Mesenchymal stem cell (in vitro differentiated cells and primary cell): ENCODE results near the gene HCRTR1.
A peak's percentile ranks its signal among the peaks of the same experiment; 100 is the strongest.

Experiments
- DNase-seq: peaks from one replicate; pipeline ENCODE4 v3.0.0-alpha.2; 2013
- H2AFZ ChIP-seq: one replicate; pipeline ENCODE4 v1.6.1; 2013; ENCODE audit warnings: low read depth, mild to moderate bottlenecking, control low read depth, inconsistent platforms, low read length, moderate library complexity
- H2AK5ac ChIP-seq: 2 replicates; pipeline ENCODE4 v1.6.1; 2013; ENCODE audit warnings: low read length, moderate library complexity, mild to moderate bottlenecking, inconsistent platforms; ENCODE audit not compliant: severe bottlenecking
- H2BK120ac ChIP-seq: one replicate; pipeline ENCODE4 v1.6.1; 2013; ENCODE audit warnings: low read depth, mild to moderate bottlenecking, inconsistent platforms, low read length, moderate library complexity
- H2BK12ac ChIP-seq, 2 experiments: one replicate each; pipeline ENCODE4 v1.6.1; 2013; ENCODE audit warnings: inconsistent platforms in 2 of 2, low read length in 2 of 2, mild to moderate bottlenecking in 2 of 2, moderate library complexity in 2 of 2, control low read depth in 1 of 2
- H2BK15ac ChIP-seq: one replicate; pipeline ENCODE4 v1.6.1; 2013; ENCODE audit warnings: mild to moderate bottlenecking, low read depth, inconsistent platforms; ENCODE audit not compliant: poor library complexity, severe bottlenecking
- H2BK5ac ChIP-seq: 2 replicates; pipeline ENCODE4 v1.6.1; 2013; ENCODE audit warnings: low read depth, mild to moderate bottlenecking, low read length, control low read depth, inconsistent platforms; ENCODE audit not compliant: poor library complexity, severe bottlenecking
- H3K14ac ChIP-seq, 2 experiments: one replicate each; pipeline ENCODE4 v1.6.1; 2013; ENCODE audit warnings: inconsistent platforms in 2 of 2, low read length in 2 of 2, control low read depth in 1 of 2, mild to moderate bottlenecking in 1 of 2, moderate library complexity in 1 of 2
- H3K18ac ChIP-seq, 2 experiments: one replicate each; pipeline ENCODE4 v1.6.1; 2013; ENCODE audit warnings: inconsistent platforms in 2 of 2, low read length in 2 of 2, control low read depth in 1 of 2, low read depth in 1 of 2, mild to moderate bottlenecking in 1 of 2
- H3K23ac ChIP-seq, 2 experiments: one replicate each; pipeline ENCODE4 v1.6.1; 2013; ENCODE audit warnings: inconsistent platforms in 2 of 2, low read length in 2 of 2, mild to moderate bottlenecking in 2 of 2, moderate library complexity in 2 of 2, control low read depth in 1 of 2
- H3K27ac ChIP-seq: 2 replicates; pipeline ENCODE4 v1.5.1; 2013; ENCODE audit warnings: mild to moderate bottlenecking, moderate library complexity, low read length, control low read depth, inconsistent platforms; ENCODE audit not compliant: poor library complexity, severe bottlenecking
- H3K27me3 ChIP-seq, 2 experiments: 2 replicates each; pipeline versions ENCODE4 v1.6.1 to v1.7.0; 2013; ENCODE audit warnings: low read length in 2 of 2, mild to moderate bottlenecking in 2 of 2, moderate library complexity in 2 of 2, control low read depth in 1 of 2, inconsistent platforms in 1 of 2; ENCODE audit not compliant: control insufficient read depth in 1 of 2, insufficient read depth in 1 of 2
- H3K36me3 ChIP-seq, 2 experiments: 2 replicates each; pipeline versions ENCODE4 v1.6.1 to v1.7.0; 2013; ENCODE audit warnings: low read length in 2 of 2, control low read depth in 1 of 2, inconsistent platforms in 1 of 2, low read depth in 1 of 2, mild to moderate bottlenecking in 1 of 2; ENCODE audit not compliant: insufficient read depth in 2 of 2, control insufficient read depth in 1 of 2
- H3K4ac ChIP-seq, 2 experiments: one replicate each; pipeline ENCODE4 v1.6.1; 2013; ENCODE audit warnings: inconsistent platforms in 2 of 2, low read length in 2 of 2, mild to moderate bottlenecking in 2 of 2, moderate library complexity in 2 of 2, control low read depth in 1 of 2, low read depth in 1 of 2
- H3K4me1 ChIP-seq: 2 replicates; pipeline ENCODE4 v1.6.1; 2013; ENCODE audit warnings: low read depth, low read length, control low read depth; ENCODE audit not compliant: control insufficient read depth, insufficient read depth
- H3K4me2 ChIP-seq: 2 replicates; pipeline ENCODE4 v1.6.1; 2013; ENCODE audit warnings: low read length, mild to moderate bottlenecking, inconsistent platforms; ENCODE audit not compliant: poor library complexity, severe bottlenecking
- H3K4me3 ChIP-seq, 2 experiments: 2 replicates each; pipeline versions ENCODE4 v1.5.1 to v1.7.0; 2013; ENCODE audit warnings: low read length in 2 of 2, mild to moderate bottlenecking in 2 of 2, control low read depth in 1 of 2, low read depth in 1 of 2; ENCODE audit not compliant: insufficient read depth in 1 of 2
- H3K79me1 ChIP-seq: replicated peaks from 2 replicates; pipeline ENCODE4 v1.6.1; 2013; ENCODE audit warnings: mild to moderate bottlenecking, control low read depth, low read length, inconsistent platforms; ENCODE audit not compliant: poor library complexity, severe bottlenecking
- H3K9ac ChIP-seq: 2 replicates; pipeline ENCODE4 v1.7.0; 2013; ENCODE audit warnings: mild to moderate bottlenecking, low read length, moderate library complexity
- H3K9me3 ChIP-seq: 2 replicates; pipeline ENCODE4 v1.7.0; 2013; ENCODE audit warnings: mild to moderate bottlenecking, low read length; ENCODE audit not compliant: control insufficient read depth
- H4K8ac ChIP-seq: one replicate; pipeline ENCODE4 v1.6.1; 2013; ENCODE audit warnings: inconsistent platforms, mild to moderate bottlenecking, low read length, moderate library complexity
- H4K91ac ChIP-seq: one replicate; pipeline ENCODE4 v1.6.1; 2013; ENCODE audit warnings: mild to moderate bottlenecking, low read length, inconsistent platforms
- WGBS: methylation state at CpG from one replicate; pipeline ENCODE4 v1.1.7; 2013; ENCODE audit warnings: mixed read lengths; 5-methylcytosine and 5-hydroxymethylcytosine counted together

Gene HCRTR1

DNA sequence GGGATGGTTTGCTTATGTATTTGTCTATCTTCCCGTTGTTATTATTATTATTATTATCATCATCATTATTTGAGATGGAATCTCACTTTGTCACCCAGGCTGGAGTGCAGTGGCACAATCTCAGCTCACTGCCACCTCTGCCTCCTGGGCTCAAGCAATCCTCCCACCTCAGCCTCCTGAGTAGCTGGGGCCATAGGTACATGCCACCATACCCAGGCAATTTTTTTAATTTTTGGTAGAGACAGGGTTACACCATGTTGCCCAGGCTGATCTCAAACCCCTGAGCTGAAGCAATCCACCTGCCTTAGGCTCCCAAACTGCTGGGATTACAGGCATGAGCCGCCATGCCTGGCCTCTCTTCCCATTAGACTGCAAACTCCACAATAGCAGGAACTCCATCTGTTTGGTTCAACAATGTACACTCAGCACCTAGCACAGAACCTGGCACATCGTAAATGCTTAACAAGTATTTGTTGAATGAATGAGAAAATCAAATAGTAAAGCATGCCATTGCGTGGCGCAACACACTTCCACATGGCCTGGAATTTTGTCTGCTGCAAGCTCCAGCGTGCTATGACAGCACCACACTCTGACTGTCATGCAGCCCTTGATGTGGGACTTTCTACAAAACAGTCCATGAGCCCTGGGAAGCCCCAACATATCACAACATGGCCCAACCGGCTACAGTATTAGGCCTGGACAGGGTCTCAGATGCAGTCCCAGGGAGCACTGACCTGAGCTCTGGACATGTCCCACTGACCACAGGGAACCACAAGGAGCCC lies 45.0 kb upstream of the HCRTR1 start:
- Histone ChIP-seq H4K91ac (no peak overlapping the region), H3K4me2 (no peak overlapping the region), H2BK120ac (no peak overlapping the region), H3K36me3 (no peaks in the 10 kb centered on the region), H3K4ac (no peak overlapping the region), H4K8ac (no peak overlapping the region), H2BK12ac (no peak overlapping the region), H2BK5ac (no peak overlapping the region), H3K4me3 (no peak overlapping the region), H3K18ac (peak overlapping the region in 1 of 2 experiments; percentile 6), H3K27me3 (peaks cover 0 to 3% of the 10 kb centered on the region in 2 experiments), H3K9ac (no peak overlapping the region), H2AK5ac (peak overlapping the region; percentile 67), H3K27ac (no peak overlapping the region), H3K14ac (no peak overlapping the region), H3K79me1 (no peaks in the 10 kb centered on the region), H3K23ac (no peak overlapping the region), H2AFZ (no peak overlapping the region), H2BK15ac (no peak overlapping the region), H3K4me1 (peaks cover 56% of the 10 kb centered on the region), H3K9me3 (no peaks in the 10 kb centered on the region)
- DNase-seq: peak; percentile 78
- whole genome bisulfite sequencing: 91% methylated on average over 6 of the region's 7 CpGs

GRCh38 chr1:31573261-31573660 lies 44.2 kb upstream of the HCRTR1 start:
- Histone ChIP-seq H4K8ac (no peak overlapping the region), H3K36me3 (no peaks in the 10 kb centered on the region), H3K27me3 (peaks cover 0 to 3% of the 10 kb centered on the region in 2 experiments), H3K14ac (no peak overlapping the region), H2BK120ac (no peak overlapping the region), H3K4me3 (no peak overlapping the region), H3K79me1 (no peaks in the 10 kb centered on the region), H3K23ac (no peak overlapping the region), H3K27ac (peak overlapping the region; percentile 18), H3K9me3 (no peaks in the 10 kb centered on the region), H3K4me1 (peaks cover 55% of the 10 kb centered on the region), H4K91ac (no peak overlapping the region), H3K18ac (no peak overlapping the region), H3K4ac (no peak overlapping the region), H3K4me2 (no peak overlapping the region), H2BK15ac (no peak overlapping the region), H3K9ac (no peak overlapping the region), H2BK5ac (no peak overlapping the region), H2AFZ (no peak overlapping the region), H2AK5ac (peak overlapping the region; percentile 67), H2BK12ac (no peak overlapping the region)
- WGBS: 95% methylated on average over 7 of the region's 8 CpGs
- DNase-seq: no peak

DNA sequence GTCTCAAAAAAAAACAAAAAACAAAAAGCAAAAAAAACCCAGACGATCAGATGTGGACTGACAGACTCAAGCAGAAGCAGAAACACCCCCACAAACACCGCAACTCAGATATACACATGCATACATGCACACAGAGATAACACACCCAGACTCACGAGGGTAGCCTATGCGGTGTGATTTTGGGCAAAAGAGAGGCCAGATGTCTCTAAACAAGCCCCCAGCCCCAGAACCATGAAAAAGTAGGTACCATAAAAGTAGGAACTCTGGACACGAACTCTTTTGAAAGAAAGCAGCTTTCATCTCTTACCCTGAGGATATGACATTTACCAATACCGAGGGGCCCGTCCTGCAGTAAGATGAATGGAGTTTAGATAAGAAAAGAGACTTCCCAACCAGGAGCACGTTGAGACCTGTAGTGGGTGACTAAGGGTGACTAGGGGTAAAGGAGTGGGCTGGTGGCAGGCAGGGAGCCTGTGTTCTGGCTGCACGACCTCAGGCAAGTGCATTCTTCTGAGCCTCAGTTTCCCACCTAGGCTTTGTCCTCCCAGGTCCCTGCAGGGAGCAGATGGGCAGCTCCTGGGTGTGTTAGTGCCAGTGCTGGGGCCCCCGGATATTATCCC lies 42.6 kb upstream of the HCRTR1 start:
- no peaks in the 10 kb centered on the region for H3K36me3 ChIP-seq
- no peak overlapping the region for H2BK120ac ChIP-seq
- no peak overlapping the region for H3K4me2 ChIP-seq
- H3K23ac ChIP-seq: no peak overlapping the region
- H4K91ac ChIP-seq: no peak overlapping the region
- H3K18ac ChIP-seq: no peak overlapping the region
- no peak overlapping the region for H2BK12ac ChIP-seq
- H2BK15ac ChIP-seq: no peak overlapping the region
- H3K4me3 ChIP-seq: no peak overlapping the region
- no peak overlapping the region for H3K14ac ChIP-seq
- peak overlapping the region; percentile 73 for H3K27ac ChIP-seq
- peaks cover 52% of the 10 kb centered on the region for H3K4me1 ChIP-seq
- peak overlapping the region; percentile 74 for H2AK5ac ChIP-seq
- no peak overlapping the region for H2BK5ac ChIP-seq
- 59% methylated on average over 9 of the region's 10 CpGs for WGBS
- peaks cover 0 to 3% of the 10 kb centered on the region in 2 experiments for H3K27me3 ChIP-seq
- H3K79me1 ChIP-seq: no peaks in the 10 kb centered on the region
- H3K9ac ChIP-seq: no peak overlapping the region
- H3K4ac ChIP-seq: no peak overlapping the region
- peak; percentile 22 for DNase-seq
- H4K8ac ChIP-seq: no peak overlapping the region
- H3K9me3 ChIP-seq: no peaks in the 10 kb centered on the region
- no peak overlapping the region for H2AFZ ChIP-seq

DNA sequence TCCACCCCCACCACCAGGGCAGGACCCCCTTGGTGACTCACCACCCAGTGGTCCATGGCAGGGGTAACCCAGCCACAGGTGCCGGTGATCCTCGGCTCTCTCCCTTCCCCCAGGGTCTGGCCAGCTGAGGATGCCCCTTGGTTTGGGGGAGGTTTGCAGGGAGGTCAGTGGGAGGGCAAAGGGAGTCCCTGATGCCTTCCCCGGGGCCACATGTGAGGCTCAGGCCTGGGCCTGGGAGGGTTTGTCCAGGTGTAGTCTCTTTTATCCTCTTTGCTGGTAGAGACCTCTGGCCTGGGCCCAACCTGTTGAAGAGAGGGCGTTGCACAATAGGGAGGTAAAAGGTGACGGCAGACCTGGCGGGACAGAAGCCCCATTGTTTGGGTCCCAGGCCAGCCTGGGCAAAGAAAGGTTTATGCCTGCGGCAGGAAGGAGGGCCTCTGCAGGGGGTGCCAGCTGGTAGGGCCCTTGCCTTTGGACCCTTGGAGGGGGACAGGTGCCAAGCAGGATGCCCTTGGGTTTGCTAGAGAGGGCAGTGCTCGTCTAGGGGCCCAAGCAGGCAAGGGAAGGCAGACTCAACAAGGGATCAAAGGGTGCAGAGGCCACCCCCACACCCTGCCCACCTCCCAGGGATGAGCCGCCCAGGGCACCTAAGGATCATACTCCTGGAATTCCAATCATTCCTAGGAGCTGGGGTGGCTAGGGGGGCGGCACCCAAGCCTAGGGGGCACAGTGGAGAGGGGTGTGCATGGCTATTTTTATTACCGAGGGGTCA lies 41.9 kb upstream of the HCRTR1 start:
- Histone ChIP-seq H3K79me1 (no peaks in the 10 kb centered on the region), H4K91ac (no peak overlapping the region), H3K4me1 (peaks cover 58% of the 10 kb centered on the region), H3K18ac (no peak overlapping the region), H3K9ac (no peak overlapping the region), H3K4me3 (no peak overlapping the region), H3K9me3 (no peaks in the 10 kb centered on the region), H3K27ac (peak overlapping the region; percentile 73), H2AK5ac (peak overlapping the region; percentile 74), H3K27me3 (peaks cover 0 to 3% of the 10 kb centered on the region in 2 experiments), H2BK5ac (no peak overlapping the region), H2BK120ac (no peak overlapping the region), H2AFZ (no peak overlapping the region), H3K36me3 (no peaks in the 10 kb centered on the region), H3K14ac (no peak overlapping the region), H4K8ac (no peak overlapping the region), H3K4me2 (peak overlapping the region; percentile 72), H2BK12ac (no peak overlapping the region), H3K4ac (no peak overlapping the region), H3K23ac (no peak overlapping the region), H2BK15ac (no peak overlapping the region)
- DNase-seq: no peak
- 92% methylated on average over 8 of the region's 11 CpGs for WGBS
